Measurements from ENCODE around the gene FAM184B.
"Not testable (repeated sequence)": the region's sequence is repeated elsewhere in the genome, so short reads cannot be mapped to it uniquely, and the experiment has no call there.

Gene FAM184B

DNA sequence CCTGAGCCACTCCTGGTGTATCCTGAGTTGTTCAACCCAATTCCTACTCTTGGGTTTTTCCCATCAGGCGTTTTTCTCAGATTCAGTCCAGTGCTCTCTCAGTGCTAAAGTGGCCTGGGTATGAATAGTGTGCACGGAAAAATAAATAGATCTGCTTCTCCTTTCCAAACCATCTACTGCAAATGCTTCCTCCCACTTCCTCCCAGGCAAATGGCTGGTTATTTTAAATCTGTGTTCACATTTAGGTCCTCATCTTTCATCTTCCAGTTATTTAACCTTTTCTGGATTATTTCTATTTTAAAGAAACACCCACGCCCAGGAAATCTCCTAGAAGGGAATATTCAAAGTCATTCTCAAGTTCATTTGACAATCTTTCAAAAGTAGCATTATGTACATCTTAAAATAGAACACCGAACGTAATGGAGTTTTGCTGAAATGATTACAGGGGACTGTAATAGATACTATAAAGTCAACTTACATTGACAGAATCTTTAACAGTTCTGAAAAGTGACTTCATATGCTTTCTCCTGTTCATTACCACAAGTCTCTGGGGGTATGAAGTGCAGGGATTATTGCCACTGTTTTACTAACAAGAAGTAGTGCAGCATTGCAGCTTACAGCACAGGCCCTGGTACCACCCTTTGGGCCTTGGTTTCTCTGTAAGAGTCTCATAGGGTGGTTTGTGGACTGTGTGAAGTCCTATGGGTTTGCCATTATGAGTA, 100.7 kb downstream of the FAM184B start:
- DNase-seq: no peak

DNA sequence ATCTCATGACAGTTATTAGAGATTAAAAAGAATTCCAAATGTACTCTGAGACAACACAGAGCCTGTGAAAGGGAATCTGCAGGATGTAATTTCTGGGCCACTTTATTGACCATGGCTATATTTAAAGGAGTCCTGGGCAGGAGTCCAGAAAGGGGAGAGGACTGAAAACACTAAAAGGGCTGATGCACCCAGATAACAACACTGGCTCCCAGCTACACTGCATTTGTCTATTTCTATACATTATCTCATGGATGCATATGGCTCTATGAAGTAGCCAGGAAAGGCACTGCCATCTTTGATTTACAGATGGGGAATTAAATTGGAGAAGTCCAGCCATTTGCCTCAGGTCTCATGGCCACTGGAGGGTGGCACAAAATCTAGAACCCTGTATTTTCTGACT, 111.0 kb downstream of the FAM184B start:
- no peak for DNase-seq

DNA sequence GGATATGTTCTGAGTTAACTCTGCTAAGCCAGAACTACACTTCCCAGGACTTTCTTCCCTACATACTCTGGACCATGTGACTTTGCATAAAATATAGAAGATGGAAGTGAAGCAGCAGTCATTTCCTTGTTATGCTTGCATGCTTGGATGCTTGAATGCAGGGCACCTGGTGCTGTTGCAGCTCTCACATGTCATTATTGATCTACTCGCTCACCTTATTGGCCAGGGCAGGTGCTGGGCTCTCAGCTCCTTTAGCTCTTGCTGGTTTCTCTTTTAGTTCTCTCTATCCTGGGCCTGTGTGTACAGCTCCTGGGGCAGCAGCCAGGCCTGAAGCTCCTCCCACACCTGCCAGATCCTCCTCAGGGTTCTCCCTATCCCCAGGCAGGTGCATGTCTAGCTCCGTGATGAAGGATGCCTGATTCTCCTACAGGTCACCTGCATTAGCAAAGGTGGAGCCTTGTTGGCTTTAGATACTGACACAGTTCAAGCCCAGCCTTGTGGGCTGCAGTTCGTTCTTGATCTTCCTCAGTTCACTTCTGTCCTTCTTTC, 113.7 kb downstream of the FAM184B start:
- no peak for DNase-seq

- no peak for DNase-seq
These were observed 114.2 kb downstream of the FAM184B start for GRCh38 chr4:17667253-17667652.

- no peak for DNase-seq
These were observed 115.6 kb downstream of the FAM184B start for GRCh38 chr4:17665852-17666251.

- no peak for DNase-seq
These were observed 116.1 kb downstream of the FAM184B start for GRCh38 chr4:17665346-17665745.

DNA sequence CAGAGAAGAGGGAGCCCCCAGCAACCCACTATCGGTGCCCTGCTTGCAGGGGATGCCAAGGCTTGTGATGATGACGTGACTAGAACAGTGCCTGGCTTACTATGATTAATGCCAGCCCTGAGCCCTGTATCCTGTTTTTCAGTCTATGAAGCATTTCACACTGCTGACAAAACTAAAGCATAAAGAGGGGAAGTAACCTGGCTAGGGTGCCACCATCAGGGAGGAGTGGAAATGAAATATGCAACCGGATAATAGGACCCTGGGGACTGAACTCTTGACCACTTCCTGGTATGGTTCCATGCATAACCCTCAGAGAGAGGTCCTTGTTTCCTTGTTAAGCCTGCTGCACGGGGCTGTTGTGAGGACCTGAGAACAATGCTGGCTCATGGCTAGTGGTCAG, 116.7 kb downstream of the FAM184B start:
- DNase-seq: no peak

- DNase-seq: no peak
These were observed 118.7 kb downstream of the FAM184B start for GRCh38 chr4:17662694-17663093.

DNA sequence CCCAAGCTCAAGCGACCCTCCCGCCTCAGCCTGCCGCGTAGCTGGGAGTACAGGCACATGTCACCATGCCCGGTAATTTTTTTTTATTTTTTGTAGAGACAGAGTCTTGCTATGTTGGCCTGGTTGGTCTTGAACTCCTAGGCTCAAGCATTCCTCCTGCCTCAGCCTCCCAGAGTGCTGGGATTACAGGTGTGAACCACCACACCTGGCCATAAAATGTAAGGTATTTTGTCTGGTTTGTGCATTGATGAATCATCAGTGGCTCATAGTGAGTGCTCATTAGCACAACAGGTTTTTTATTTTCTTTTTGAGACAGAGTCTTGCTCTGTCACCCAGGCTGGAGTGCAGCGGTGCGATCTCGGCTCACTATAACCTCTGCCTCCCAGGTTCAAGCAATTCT, 122.2 kb downstream of the FAM184B start:
- not testable (repeated sequence) for DNase-seq

GRCh38 chr4:17657849-17658248, 123.6 kb downstream of the FAM184B start:
- no peak for DNase-seq

DNA sequence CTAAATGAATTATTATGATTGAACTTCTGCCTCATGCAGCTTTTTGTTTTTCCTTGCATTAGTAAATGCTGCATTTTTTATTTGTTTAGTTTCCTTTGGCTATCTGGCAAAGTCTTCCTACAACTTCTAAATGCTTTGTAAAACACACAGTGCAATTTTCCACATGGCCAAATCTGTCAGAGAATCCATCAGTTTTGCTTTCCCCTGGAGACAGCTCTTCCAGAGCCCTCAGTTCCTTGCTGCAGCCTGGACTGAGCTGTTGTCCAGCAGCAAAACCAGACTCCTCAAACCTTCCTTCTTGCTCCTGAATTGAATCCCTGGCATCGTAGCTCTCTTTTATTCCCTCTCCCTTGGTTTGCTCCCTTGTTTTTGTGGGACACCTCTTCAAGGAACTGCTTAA, 124.3 kb downstream of the FAM184B start:
- no peak for DNase-seq

DNA sequence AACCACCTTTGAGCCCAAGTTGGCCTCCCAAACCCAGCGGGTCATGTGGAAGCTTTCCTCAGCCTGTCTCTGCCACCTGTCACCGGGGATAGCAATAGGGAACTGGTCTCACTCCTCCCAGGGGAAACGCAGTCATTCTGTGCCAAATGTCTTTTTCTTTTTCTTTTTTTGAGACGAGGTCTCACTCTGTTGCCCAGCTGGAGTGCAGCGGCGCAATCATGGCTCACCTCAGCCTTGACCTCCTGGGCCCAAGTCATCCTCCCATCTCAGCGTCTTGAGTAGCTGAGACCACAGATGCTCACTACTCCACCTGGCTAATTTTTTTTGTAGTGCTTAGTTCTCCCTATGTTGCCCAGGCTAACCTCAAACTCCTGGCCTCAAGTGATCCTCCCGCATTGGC, 126.7 kb downstream of the FAM184B start:
- no peak for DNase-seq

DNA sequence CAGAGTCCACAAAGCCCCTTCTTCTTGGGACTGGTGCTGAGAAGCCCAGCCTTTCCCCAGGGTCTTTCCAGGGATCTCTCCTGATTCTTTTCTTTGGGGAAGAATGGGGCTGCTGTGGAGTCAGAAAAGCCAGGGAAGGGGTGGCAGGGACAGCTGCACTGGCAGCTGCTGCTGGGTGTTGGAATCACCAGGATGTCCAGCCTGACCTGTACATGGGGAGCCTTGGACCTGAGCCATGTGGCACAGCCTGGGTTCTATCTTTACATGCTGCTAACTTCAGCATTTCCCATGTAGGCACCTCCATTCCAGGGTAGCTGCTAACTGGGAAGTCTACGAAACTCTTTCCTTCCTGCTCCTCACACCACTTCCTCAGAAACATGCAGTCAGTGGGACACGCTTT, 131.0 kb downstream of the FAM184B start:
- DNase-seq: no peak

GRCh38 chr4:17647927-17648326, 133.5 kb downstream of the FAM184B start:
- no peak for DNase-seq

- DNase-seq: no peak
These were observed 134.1 kb downstream of the FAM184B start for GRCh38 chr4:17647176-17647806.

GRCh38 chr4:17646693-17647092, 134.7 kb downstream of the FAM184B start:
- DNase-seq: no peak

- DNase-seq: no peak
These were observed 139.0 kb downstream of the FAM184B start for GRCh38 chr4:17642398-17642783.

DNA sequence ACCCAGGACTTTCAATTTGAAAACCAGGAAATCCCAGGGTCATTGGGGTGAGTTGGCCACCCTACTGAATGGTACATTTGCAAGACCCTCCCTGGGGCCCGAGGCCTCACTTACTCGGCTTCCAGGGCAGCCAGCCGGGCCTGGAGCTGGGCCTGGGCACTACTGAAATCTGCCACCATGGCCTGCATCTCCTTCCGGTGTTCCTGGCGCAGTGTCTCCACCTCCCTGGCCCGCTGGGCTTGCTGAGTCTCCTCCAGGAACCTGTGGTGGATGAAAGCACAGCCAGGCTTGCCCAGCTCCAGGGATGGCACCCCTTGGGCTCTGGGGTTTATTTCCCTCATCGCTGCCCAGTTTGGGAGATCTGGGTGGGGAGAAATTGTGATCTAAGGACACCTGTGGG, 142.3 kb downstream of the FAM184B start:
- DNase-seq: no peak

- peak; percentile 79 to 81 for DNase-seq
These were observed 144.5 kb downstream of the FAM184B start for GRCh38 chr4:17636696-17637622.

- no peak for DNase-seq
These were observed 145.1 kb downstream of the FAM184B start for GRCh38 chr4:17636341-17636695.

DNA sequence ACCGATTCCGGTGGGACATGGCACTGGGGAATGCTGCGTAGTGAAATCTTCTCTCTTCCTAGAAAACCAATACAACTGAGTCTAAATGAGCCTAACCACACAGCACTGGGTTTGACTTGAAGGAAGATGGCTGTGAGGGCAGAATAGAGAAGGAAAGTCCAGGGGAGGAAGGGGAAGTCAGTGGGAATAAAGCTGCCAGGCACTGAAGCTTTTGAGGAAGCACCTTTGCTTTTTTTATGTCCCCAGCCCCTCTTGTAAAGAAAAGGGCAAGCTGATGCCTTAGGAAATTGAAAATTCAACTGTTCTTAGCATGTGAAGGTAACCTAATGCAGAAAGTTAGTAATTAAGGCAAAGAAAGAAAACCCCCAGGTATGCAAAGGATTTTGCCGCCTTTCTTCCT, 146.4 kb downstream of the FAM184B start:
- DNase-seq: no peak

- DNase-seq: no peak
These were observed 147.8 kb downstream of the FAM184B start for GRCh38 chr4:17633600-17633999.

GRCh38 chr4:17630228-17630627, 151.2 kb downstream of the FAM184B start:
- no peak for DNase-seq

All from hippocampal formation (tissue), 2 donors.